Neural cell (in vitro differentiated cells): ENCODE results near the gene SMG6. TPM values are rescaled to one million over a fixed set of nuclear protein-coding genes. Genes with fewer than 3 reads are reported as not detected.

Experiments
- H2AFZ ChIP-seq: fragments of 200-600, 300-800 bp; sonication (generic), shearing (Covaris generic); 2 replicates; pipeline ENCODE4 v1.6.0; 2014; ENCODE audit warnings: low read depth, mild to moderate bottlenecking, antibody characterized with exemption, low read length, moderate library complexity
- H3F3A ChIP-seq: fragments of 200-600 bp; shearing (Covaris generic); 2 replicates; pipeline ENCODE4 v1.6.1; 2016; ENCODE audit warnings: mild to moderate bottlenecking, moderate library complexity, mixed read lengths, antibody characterized with exemption, low read length; ENCODE audit not compliant: insufficient read depth, poor library complexity, severe bottlenecking
- H3K27ac ChIP-seq: fragments of 200-600, 300-800 bp; sonication (generic), shearing (Covaris generic); 2 replicates; pipeline ENCODE4 v1.5.1; 2014; ENCODE audit warnings: mild to moderate bottlenecking, low read length, moderate library complexity
- H3K27me3 ChIP-seq: fragments of 300-800, 200-600 bp; sonication (generic), shearing (Covaris generic); 2 replicates; pipeline ENCODE4 v1.6.0; 2014; ENCODE audit warnings: mild to moderate bottlenecking, low read depth, low read length, moderate library complexity; ENCODE audit not compliant: insufficient read depth
- H3K36me3 ChIP-seq: fragments of 300-800, 200-600 bp; sonication (generic), shearing (Covaris generic); 2 replicates; pipeline ENCODE4 v1.5.1; 2014; ENCODE audit warnings: mild to moderate bottlenecking, antibody characterized with exemption, low read length, moderate library complexity; ENCODE audit not compliant: insufficient read depth
- H3K4me2 ChIP-seq: fragments of 300-800, 200-600 bp; sonication (generic), shearing (Covaris generic); 2 replicates; pipeline ENCODE4 v1.6.0; 2014; ENCODE audit warnings: mild to moderate bottlenecking, low read length
- H3K4me3 ChIP-seq: fragments of 300-800, 200-600 bp; sonication (generic), shearing (Covaris generic); 2 replicates; pipeline ENCODE4 v1.5.1; 2014; ENCODE audit warnings: mild to moderate bottlenecking, low read length, moderate library complexity
- H3K79me2 ChIP-seq: fragments of 200-600 bp; shearing (Covaris generic); replicated peaks from 2 replicates; pipeline ENCODE4 v1.6.0; 2014; ENCODE audit warnings: mild to moderate bottlenecking, low read length, moderate library complexity; ENCODE audit not compliant: insufficient read depth
- H3K9ac ChIP-seq: fragments of 300-800, 200-600 bp; sonication (generic), shearing (Covaris generic); 2 replicates; pipeline ENCODE4 v1.6.1; 2016; ENCODE audit warnings: mild to moderate bottlenecking, low read length, mixed read lengths
- H3K9me2 ChIP-seq: fragments of 200-600 bp; shearing (Covaris generic); 2 replicates; pipeline ENCODE4 v1.6.1; 2016; ENCODE audit warnings: mild to moderate bottlenecking, low read length, mixed read lengths; ENCODE audit not compliant: insufficient read depth
- H3K9me3 ChIP-seq: fragments of 200-600, 300-800 bp; sonication (generic), shearing (Covaris generic); 2 replicates; pipeline ENCODE4 v1.6.1; 2016; ENCODE audit warnings: mild to moderate bottlenecking, mixed run types, low read length, moderate library complexity, mixed read lengths
- H4K20me1 ChIP-seq: fragments of 200-600 bp; shearing (Covaris generic); 2 replicates; pipeline ENCODE4 v1.6.1; 2016; ENCODE audit warnings: mild to moderate bottlenecking, mixed run types; ENCODE audit not compliant: insufficient read depth
- CTCF ChIP-seq: fragments of 450-650 bp; IDR thresholded peaks from 2 replicates; pipeline ENCODE4 v1.5.1; 2014; ENCODE audit warnings: antibody characterized with exemption, mild to moderate bottlenecking, moderate library complexity; ENCODE audit not compliant: poor library complexity, severe bottlenecking
- EP300 ChIP-seq: fragments of 450-650 bp; conservative IDR thresholded peaks from 2 replicates; pipeline ENCODE4 v1.6.1; 2014; ENCODE audit warnings: antibody characterized with exemption, mild to moderate bottlenecking, moderate library complexity; ENCODE audit not compliant: poor library complexity, severe bottlenecking
- EZH2 ChIP-seq: fragments of 200-600, 300-800 bp; shearing (Covaris generic), sonication (generic); IDR thresholded peaks from 2 replicates; pipeline ENCODE4 v1.6.1; 2014; ENCODE audit warnings: antibody characterized with exemption, low read length, borderline replicate concordance, mild to moderate bottlenecking; ENCODE audit not compliant: insufficient read depth, poor library complexity, severe bottlenecking
- MXI1 ChIP-seq: fragments of 450-650 bp; conservative IDR thresholded peaks from 2 replicates; pipeline ENCODE4 v1.6.1; 2014; ENCODE audit warnings: antibody characterized with exemption, mild to moderate bottlenecking; ENCODE audit not compliant: poor library complexity, severe bottlenecking
- POLR2AphosphoS5 ChIP-seq: IDR thresholded peaks from 2 replicates; pipeline ENCODE4 v1.6.1; 2012
- RAD21 ChIP-seq: fragments of 450-650 bp; conservative IDR thresholded peaks from 2 replicates; pipeline ENCODE4 v1.6.1; 2014; ENCODE audit warnings: antibody characterized with exemption, mild to moderate bottlenecking, moderate library complexity
- REST ChIP-seq: IDR thresholded peaks from 2 replicates; pipeline ENCODE4 v1.6.1; 2012; ENCODE audit warnings: borderline replicate concordance
- SMC3 ChIP-seq: fragments of 450-650 bp; conservative IDR thresholded peaks from 2 replicates; pipeline ENCODE4 v1.6.1; 2014; ENCODE audit warnings: antibody characterized with exemption, mild to moderate bottlenecking, moderate library complexity; ENCODE audit not compliant: poor library complexity
- TAF1 ChIP-seq: IDR thresholded peaks from 2 replicates; pipeline ENCODE4 v1.6.1; 2012; ENCODE audit warnings: low read depth
- polyA plus RNA-seq: library from polyadenylated mRNA; depleted of rRNA; stranded (reverse); fragments of >200 nt; gene quantifications from 2 replicates; pipeline ENCODE4 v1.2.3, GENCODE V29; 2014

SMG6 gene
- polyA plus RNA-seq, 1 donor from 2014 or later = 13.9 TPM

GRCh38 chr17:2277429-2278170 is 26.0 kb downstream of the SMG6 start:
- no peaks in the 10 kb centered on the region for H3F3A ChIP-seq
- TF ChIP-seq SMC3 (no peak), POLR2AphosphoS5 (no peak)
- H3K9me2 ChIP-seq = no peaks in the 10 kb centered on the region
- no peak overlapping the region for H3K9ac ChIP-seq
- no peak overlapping the region for H3K4me3 ChIP-seq
- no peaks in the 10 kb centered on the region for H3K27me3 ChIP-seq
- H3K79me2 ChIP-seq = no peaks in the 10 kb centered on the region
- H4K20me1 ChIP-seq = no peaks in the 10 kb centered on the region
- H3K27ac ChIP-seq = no peak overlapping the region
- H3K9me3 ChIP-seq = no peaks in the 10 kb centered on the region
- H2AFZ ChIP-seq = no peak overlapping the region
- H3K4me2 ChIP-seq = no peak overlapping the region
- H3K36me3 ChIP-seq = peaks cover 5% of the 10 kb centered on the region

- Histone ChIP-seq H3K36me3 (no peaks in the 10 kb centered on the region), H3K9me3 (no peaks in the 10 kb centered on the region), H3K9me2 (no peaks in the 10 kb centered on the region), H3F3A (no peaks in the 10 kb centered on the region), H3K27me3 (no peaks in the 10 kb centered on the region), H3K79me2 (no peaks in the 10 kb centered on the region), H3K4me3 (no peak overlapping the region), H4K20me1 (no peaks in the 10 kb centered on the region), H2AFZ (no peak overlapping the region), H3K27ac (no peak overlapping the region), H3K4me2 (no peak overlapping the region), H3K9ac (no peak overlapping the region)
- no peak for TF ChIP-seq CTCF
- TF ChIP-seq SMC3 = no peak
- no peak for TF ChIP-seq MXI1
- no peak for TF ChIP-seq RAD21
- TF ChIP-seq EZH2 = no peak
- no peak for TF ChIP-seq TAF1
- no peak for TF ChIP-seq REST
- no peak for TF ChIP-seq POLR2AphosphoS5
- TF ChIP-seq EP300 = no peak
Measured at GRCh38 chr17:2275722-2276121, 27.9 kb downstream of the SMG6 start.
